Activated gamma-delta T cell (primary cell): ENCODE results near the gene CLEC3A.
"Not testable (repeated sequence)": the region's sequence is repeated elsewhere in the genome, so short reads cannot be mapped to it uniquely, and the experiment has no call there.

Experiments
- DNase-seq: peaks from one replicate; lab custom pipeline; 2025; lab: John Stamatoyannopoulos, UW

The CLEC3A gene

GRCh38 chr16:78034530-78034929 lies 12.2 kb downstream of the CLEC3A start:
- DNase-seq = no peak

GRCh38 chr16:78035012-78035411 lies 12.7 kb downstream of the CLEC3A start:
- no peak for DNase-seq

GRCh38 chr16:78040396-78040795 lies 18.0 kb downstream of the CLEC3A start:
- no peak for DNase-seq

GRCh38 chr16:78045865-78046581 lies 23.7 kb downstream of the CLEC3A start:
- DNase-seq = no peak

DNA sequence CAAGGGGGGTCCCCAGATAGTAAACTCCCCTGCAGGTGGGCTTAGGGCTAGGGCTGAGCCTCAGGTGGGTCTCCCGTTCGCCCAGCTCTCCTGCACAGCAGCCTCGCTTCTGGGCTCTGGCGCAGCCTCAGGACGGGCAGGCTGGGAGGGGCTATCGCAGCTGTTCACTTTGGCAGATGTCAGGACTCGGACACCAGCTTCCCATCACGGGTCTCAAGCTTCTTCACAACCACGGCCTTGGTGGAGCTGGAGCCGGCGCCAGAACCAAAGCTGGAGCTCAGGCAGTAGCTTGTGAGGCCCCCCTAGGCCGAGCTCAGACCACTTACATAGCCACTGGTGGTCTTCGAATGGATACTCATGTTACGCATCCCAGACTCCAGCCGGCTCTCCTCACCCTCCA lies 26.0 kb downstream of the CLEC3A start:
- DNase-seq = no peak

DNA sequence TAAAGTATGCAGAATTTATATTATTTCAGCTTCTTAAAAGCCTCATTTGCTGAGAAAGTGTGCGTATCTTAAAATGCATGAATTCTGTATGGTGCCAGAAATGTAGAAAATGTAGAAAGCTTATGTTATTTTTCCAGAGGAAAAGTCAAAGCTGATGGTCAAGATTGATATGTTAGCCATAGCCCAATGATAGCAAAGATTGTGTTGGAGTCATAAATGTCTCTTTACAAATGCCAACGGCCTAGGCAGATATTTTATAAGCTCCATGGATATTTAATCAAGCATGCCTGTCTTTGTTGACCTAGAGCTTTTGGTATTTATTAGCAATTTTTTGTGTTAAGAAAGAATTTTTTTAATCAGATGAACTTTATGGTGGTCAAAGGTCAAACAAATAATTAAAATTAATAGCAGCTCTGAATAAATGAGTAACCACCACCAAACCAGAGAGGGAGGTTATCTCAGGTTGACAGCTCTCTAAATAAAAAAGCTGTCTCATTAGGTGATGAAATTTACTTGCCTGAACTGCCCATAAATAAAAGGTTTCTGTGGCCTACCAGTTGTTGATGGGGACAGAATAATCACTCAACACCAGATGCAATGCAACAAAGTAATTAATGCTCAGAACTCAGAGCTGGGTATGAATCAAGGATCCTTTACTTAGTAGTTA lies 28.5 kb downstream of the CLEC3A start:
- no peak for DNase-seq

- no peak for DNase-seq
Observed at GRCh38 chr16:78057803-78058564, 35.6 kb downstream of the CLEC3A start.

- DNase-seq = not testable (repeated sequence)
Observed at GRCh38 chr16:78059806-78060205, 37.5 kb downstream of the CLEC3A start.

DNA sequence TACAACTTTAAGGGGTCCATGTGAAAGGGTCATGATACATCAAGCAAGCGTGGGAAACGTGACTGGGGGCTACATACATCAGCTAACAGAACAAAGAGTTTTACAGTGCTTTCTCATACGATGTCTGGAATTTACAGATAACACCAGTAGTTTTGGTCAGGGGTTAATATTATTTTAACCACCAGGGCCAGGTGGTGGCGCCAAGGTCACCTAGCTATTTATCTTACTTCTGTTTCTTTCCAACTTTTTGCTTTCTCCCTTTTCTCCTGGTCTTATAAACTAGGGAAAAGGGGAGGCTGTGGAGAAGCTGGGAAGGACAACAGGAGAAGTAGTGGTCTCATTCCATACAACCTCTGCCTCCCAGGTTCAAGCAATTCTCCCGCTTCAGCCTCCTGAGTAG lies 37.9 kb downstream of the CLEC3A start:
- no peak for DNase-seq

DNA sequence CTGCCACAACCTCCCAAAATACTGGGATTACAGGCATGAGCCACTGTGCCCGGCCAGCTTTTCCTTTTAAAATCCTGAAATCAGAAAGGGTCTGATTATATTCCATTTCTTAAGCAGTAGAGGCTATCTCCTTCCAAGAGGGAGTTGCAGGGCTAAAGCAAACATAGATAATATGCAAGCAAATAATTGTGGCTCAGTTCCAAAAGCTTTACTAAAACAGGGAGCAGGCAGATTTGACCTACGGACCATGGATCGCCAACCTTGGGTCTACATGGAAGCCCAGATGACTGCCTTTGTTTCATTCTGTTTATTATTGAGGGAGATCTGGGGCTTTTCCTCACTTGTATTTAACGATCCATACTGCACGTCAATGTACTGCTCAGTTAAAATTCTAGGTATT lies 38.5 kb downstream of the CLEC3A start:
- no peak for DNase-seq

GRCh38 chr16:78065319-78065718 lies 43.0 kb downstream of the CLEC3A start:
- no peak for DNase-seq

GRCh38 chr16:78069913-78070312 lies 47.6 kb downstream of the CLEC3A start:
- no peak for DNase-seq

DNA sequence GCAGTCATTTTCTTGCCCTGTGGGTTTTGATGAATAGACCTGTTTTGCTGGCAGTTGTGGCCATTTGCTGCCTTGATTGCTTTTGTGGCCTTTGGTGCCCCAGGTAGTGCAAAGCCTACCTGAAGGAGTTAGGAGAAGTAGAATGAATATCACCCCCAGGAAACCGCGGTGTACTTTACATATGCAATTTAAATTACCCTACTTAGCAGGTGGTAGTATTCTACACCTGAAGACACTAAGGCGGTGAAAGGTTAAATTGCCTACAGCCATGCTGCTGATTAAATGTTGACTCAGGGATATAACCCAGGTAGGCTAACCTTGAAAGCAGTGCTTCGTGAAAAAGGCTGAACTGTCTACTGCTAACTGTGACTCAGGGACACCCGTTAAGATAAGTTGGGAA lies 49.9 kb downstream of the CLEC3A start:
- DNase-seq = no peak

- DNase-seq = no peak
Observed at GRCh38 chr16:78075800-78076199, 53.5 kb downstream of the CLEC3A start.

GRCh38 chr16:78081341-78081740 lies 59.0 kb downstream of the CLEC3A start:
- DNase-seq = no peak
